Stimulated activated CD4-positive, alpha-beta T cell treated with anti-CD3 and anti-CD28 coated beads, Interleukin-15, amount 100 ng/mL, for 1 hour (primary cell): Measurements from ENCODE around the gene TATDN3.
"Not testable (repeated sequence)": the region's sequence is repeated elsewhere in the genome, so short reads cannot be mapped to it uniquely, and the experiment has no call there.

Experiments
- DNase-seq, 2 donors: peaks; one replicate each; pipeline ENCODE4 v3.0.0-alpha.2; 2020; ENCODE audit warnings: low read depth in 1 of 2, low spot score in 1 of 2

TATDN3 gene

GRCh38 chr1:212791676-212792395 is at the start of gene TATDN3, which contains the start of gene NSL1:
Gene TATDN3 (plus strand): TSS chr1:212791894. CDS start chr1:212791922, 28 bp downstream.
Gene NSL1 (minus strand): TSS chr1:212791777. CDS start chr1:212791763, 14 bp downstream.
- peak; percentile 93 to 98 for DNase-seq

- no peak for DNase-seq
Observed at GRCh38 chr1:212743901-212744475, 47.7 kb upstream of the TATDN3 start.

GRCh38 chr1:212745303-212745702 is 46.4 kb upstream of the TATDN3 start:
- DNase-seq = no peak

- DNase-seq = no peak
Observed at GRCh38 chr1:212746546-212746945, 45.1 kb upstream of the TATDN3 start.

- no peak for DNase-seq
Observed at GRCh38 chr1:212749821-212750535, 41.7 kb upstream of the TATDN3 start.

GRCh38 chr1:212752252-212752933 is 39.3 kb upstream of the TATDN3 start:
- no peak for DNase-seq

- no peak for DNase-seq
Observed at GRCh38 chr1:212752934-212753497, 38.7 kb upstream of the TATDN3 start.

GRCh38 chr1:212753749-212754148 is 37.9 kb upstream of the TATDN3 start:
- no peak for DNase-seq

- no peak for DNase-seq
Observed at GRCh38 chr1:212754193-212754592, 37.5 kb upstream of the TATDN3 start.

GRCh38 chr1:212754680-212755079 is 37.0 kb upstream of the TATDN3 start:
- no peak for DNase-seq

- DNase-seq = no peak
Observed at GRCh38 chr1:212759683-212760082, 32.0 kb upstream of the TATDN3 start.

GRCh38 chr1:212760126-212760823 is 31.4 kb upstream of the TATDN3 start:
- DNase-seq = peak in 1 of 2 donors; percentile 45

- DNase-seq = no peak
Observed at GRCh38 chr1:212762234-212762633, 29.5 kb upstream of the TATDN3 start.

GRCh38 chr1:212762839-212763238 is 28.9 kb upstream of the TATDN3 start:
- DNase-seq = no peak

- not testable (repeated sequence) for DNase-seq
Observed at GRCh38 chr1:212764718-212765281, 26.9 kb upstream of the TATDN3 start.

GRCh38 chr1:212766825-212767224 is 24.9 kb upstream of the TATDN3 start:
- not testable (repeated sequence) for DNase-seq

GRCh38 chr1:212769459-212770167 is 22.1 kb upstream of the TATDN3 start:
- DNase-seq = no peak

- DNase-seq = no peak
Observed at GRCh38 chr1:212771341-212771740, 20.4 kb upstream of the TATDN3 start.

GRCh38 chr1:212773011-212773410 is 18.7 kb upstream of the TATDN3 start:
- no peak for DNase-seq

GRCh38 chr1:212774584-212774983 is 17.1 kb upstream of the TATDN3 start:
- no peak for DNase-seq
